Ascending aorta (tissue), 2 donors: ENCODE results near the gene MYOM1. TPM values are rescaled to one million over a fixed set of nuclear protein-coding genes. Genes with fewer than 3 reads are reported as not detected.
"Not testable (repeated sequence)": the region's sequence is repeated elsewhere in the genome, so short reads cannot be mapped to it uniquely, and the experiment has no call there.

Experiments used
- DNase-seq, 2 donors: peaks; one replicate each; pipeline ENCODE4 v3.0.0-alpha.2; 2019; ENCODE audit warnings: low spot score in 2 of 2
- H3K27ac ChIP-seq, 2 donors: fragments of 200-600 bp; sonication (generic); one replicate each; pipeline ENCODE4 v1.5.1; 2016 to 2017; ENCODE audit warnings: mild to moderate bottlenecking in 1 of 2
- H3K27me3 ChIP-seq: fragments of 200-600 bp; sonication (generic); one replicate; pipeline ENCODE4 v1.5.1; 2017
- H3K36me3 ChIP-seq, 2 donors: fragments of 200-600 bp; sonication (generic); one replicate each; pipeline ENCODE4 v1.5.1; 2016
- H3K4me1 ChIP-seq, 2 donors: fragments of 200-600 bp; sonication (generic); one replicate each; pipeline ENCODE4 v1.5.1; 2016 to 2017; ENCODE audit warnings: mild to moderate bottlenecking in 1 of 2
- H3K4me3 ChIP-seq, 2 donors: fragments of 200-600 bp; sonication (generic); one replicate each; pipeline ENCODE4 v1.5.1; 2016 to 2017; ENCODE audit warnings: mild to moderate bottlenecking in 1 of 2
- H3K9me3 ChIP-seq, 2 donors: fragments of 200-600 bp; sonication (generic); one replicate each; pipeline ENCODE4 v1.5.1; 2016
- intact Hi-C: fragments of 100-400 bp; cut with DNase I; formaldehyde crosslinking; loops from one replicate; pipeline ENCODE4 v1.15.1; 2023
- total RNA-seq: library from RNA; depleted of rRNA; stranded (reverse); fragments of >200 nt; gene quantifications from one replicate; pipeline ENCODE4 v1.1.0, GENCODE V29; 2016
- TF ChIP-seq, protein P1 (sequence below), 3 experiments: fragments of 200-600 bp in 2 of 3; fragments of 450-650 bp in 1 of 3; sonication (generic) in 2 of 3; IDR thresholded peaks; one replicate each; pipeline ENCODE4 v1.5.1; 2016 to 2019; ENCODE audit warnings: antibody characterized with exemption in 3 of 3, mild to moderate bottlenecking in 1 of 3, moderate library complexity in 1 of 3

The MYOM1 gene
- total RNA-seq, 1 donor from 2014 or later: 7.8 TPM

DNA sequence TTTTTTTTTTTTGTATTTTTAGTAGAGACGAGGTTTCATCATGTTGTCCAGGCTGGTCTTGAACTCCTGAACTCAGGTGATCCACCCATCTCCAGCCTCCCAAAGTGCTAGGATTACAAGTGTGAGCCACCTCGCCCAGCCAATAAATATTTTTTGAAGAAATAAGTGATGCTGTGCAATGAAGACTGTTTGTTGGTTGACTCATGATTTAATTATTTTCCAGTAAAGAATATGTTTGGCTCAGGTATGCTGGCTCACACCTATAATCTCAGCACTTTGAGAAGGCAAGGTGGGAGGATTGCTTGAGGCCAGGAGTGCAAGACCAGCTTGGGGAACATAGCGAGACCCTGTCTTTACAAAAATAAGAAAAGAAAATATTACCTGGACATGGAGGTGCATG, 165.0 kb downstream of the MYOM1 start:
- H3K4me1 ChIP-seq: no peaks in the 10 kb centered on the region
- H3K36me3 ChIP-seq: no peaks in the 10 kb centered on the region
- H3K4me3 ChIP-seq: no peak overlapping the region
- intact Hi-C loops: no loop called here
- no peak overlapping the region for H3K27ac ChIP-seq
- TF ChIP-seq, protein P1, sequence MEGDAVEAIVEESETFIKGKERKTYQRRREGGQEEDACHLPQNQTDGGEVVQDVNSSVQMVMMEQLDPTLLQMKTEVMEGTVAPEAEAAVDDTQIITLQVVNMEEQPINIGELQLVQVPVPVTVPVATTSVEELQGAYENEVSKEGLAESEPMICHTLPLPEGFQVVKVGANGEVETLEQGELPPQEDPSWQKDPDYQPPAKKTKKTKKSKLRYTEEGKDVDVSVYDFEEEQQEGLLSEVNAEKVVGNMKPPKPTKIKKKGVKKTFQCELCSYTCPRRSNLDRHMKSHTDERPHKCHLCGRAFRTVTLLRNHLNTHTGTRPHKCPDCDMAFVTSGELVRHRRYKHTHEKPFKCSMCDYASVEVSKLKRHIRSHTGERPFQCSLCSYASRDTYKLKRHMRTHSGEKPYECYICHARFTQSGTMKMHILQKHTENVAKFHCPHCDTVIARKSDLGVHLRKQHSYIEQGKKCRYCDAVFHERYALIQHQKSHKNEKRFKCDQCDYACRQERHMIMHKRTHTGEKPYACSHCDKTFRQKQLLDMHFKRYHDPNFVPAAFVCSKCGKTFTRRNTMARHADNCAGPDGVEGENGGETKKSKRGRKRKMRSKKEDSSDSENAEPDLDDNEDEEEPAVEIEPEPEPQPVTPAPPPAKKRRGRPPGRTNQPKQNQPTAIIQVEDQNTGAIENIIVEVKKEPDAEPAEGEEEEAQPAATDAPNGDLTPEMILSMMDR (IDR thresholded peaks at IDR 0.05): no peak
- no peak for DNase-seq
- H3K9me3 ChIP-seq: no peaks in the 10 kb centered on the region
- no peaks in the 10 kb centered on the region for H3K27me3 ChIP-seq

DNA sequence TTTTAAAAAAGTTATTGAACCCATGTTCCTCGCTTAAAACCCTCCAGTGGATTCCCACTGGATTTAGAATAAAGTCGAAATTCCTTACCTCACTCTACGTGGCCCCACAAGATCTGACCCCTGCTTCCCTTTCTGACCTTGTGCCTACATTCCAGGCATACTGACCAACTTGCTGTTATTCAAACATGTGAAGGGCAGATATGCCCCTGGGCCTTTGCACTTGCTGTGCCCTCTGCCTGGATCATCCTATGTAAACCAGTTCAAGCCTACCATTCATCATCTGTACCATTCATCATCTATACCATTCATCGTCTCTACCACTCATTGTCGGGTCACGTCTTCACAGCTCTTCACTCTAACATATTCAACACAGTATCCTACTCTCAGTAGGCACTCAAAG, 165.6 kb downstream of the MYOM1 start:
- TF ChIP-seq, protein P1 (IDR thresholded peaks at IDR 0.05): no peak
- H3K4me3 ChIP-seq: no peak overlapping the region
- H3K9me3 ChIP-seq: no peaks in the 10 kb centered on the region
- H3K36me3 ChIP-seq: no peaks in the 10 kb centered on the region
- no peak overlapping the region for H3K27ac ChIP-seq
- no peak for DNase-seq
- intact Hi-C loops: no loop called here
- no peaks in the 10 kb centered on the region for H3K27me3 ChIP-seq
- H3K4me1 ChIP-seq: no peaks in the 10 kb centered on the region

DNA sequence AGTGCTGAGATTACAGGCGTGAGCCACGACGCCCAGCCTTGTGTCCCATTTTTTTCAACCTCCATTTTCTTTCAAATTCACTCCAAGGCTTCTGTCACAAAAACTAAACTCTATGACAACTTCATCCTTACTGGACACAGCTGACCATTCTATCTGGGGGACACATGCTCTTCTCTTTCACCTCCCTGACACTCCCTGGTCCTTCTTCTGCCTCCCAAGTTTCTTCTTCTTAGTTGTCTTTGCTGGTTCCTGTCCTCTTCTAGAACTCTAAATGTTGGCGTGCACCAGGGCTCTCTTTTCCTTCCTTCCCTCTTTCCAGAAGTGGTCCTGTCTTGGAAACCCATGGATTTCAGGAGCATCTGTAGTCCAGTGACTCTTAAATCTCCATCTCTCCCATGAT, 166.7 kb downstream of the MYOM1 start:
- Histone ChIP-seq H3K36me3 (no peaks in the 10 kb centered on the region), H3K27ac (no peak overlapping the region)
- intact Hi-C loops: no loop called here

DNA sequence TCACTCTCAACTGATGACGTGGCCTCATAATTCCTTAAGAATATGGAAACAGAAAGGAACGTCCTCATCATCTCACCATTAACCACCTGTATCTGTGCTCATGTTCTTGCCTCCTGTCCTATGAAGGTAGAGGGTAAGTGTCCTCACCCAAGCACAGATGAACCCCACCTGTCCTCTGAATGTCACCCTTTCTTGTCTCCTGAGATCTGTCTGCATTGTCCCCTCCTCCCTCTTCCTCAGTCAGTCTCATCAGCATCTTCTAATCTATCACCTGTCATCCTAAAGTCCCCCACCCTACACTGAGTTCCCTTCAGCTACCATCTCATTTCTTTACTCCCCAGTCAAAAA, 167.4 kb downstream of the MYOM1 start:
- H3K4me1 ChIP-seq: no peaks in the 10 kb centered on the region
- H3K27ac ChIP-seq: no peak overlapping the region
- no peaks in the 10 kb centered on the region for H3K27me3 ChIP-seq
- DNase-seq: no peak
- no peaks in the 10 kb centered on the region for H3K9me3 ChIP-seq
- intact Hi-C loops: no loop called here
- no peaks in the 10 kb centered on the region for H3K36me3 ChIP-seq
- TF ChIP-seq, protein P1 (IDR thresholded peaks at IDR 0.05): no peak
- H3K4me3 ChIP-seq: no peak overlapping the region

More for the DNA sequence above, 166.7 kb downstream of the MYOM1 start:
- Histone ChIP-seq H3K4me1 (no peaks in the 10 kb centered on the region), H3K4me3 (no peak overlapping the region), H3K9me3 (no peaks in the 10 kb centered on the region), H3K27me3 (no peaks in the 10 kb centered on the region)
- DNase-seq: no peak
- TF ChIP-seq, protein P1 (IDR thresholded peaks at IDR 0.05): no peak

DNA sequence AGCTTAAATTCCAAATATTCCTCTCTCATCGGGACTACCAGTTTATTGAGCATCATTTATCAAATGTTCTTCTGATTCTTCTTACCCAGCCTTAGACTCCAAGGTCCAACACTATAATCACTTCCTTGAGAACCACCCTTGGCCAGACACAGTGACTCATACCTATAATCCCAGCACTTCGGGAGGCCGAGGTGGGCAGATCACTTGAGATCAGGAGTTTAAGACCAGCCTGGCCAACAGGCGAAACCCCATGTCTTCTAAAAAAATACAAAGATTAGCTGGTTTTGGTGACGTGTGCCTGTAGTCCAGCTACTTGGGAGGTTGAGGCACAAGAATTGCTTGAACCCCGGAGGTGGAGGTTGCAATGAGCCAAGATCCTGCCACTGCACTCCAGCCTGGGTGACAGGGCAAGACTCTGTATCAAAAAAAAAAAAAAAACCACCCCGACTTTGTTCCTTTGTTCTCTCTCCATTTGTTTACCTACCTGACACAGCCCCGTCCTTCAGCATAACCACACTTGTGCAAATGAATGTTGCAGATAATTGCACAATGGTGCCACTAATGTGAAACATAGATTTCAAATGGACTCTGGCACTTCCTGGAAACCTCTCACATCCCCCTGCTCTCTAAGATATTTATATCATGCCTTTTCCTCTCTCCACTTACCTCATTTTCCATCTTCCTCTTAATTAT, 167.9 kb downstream of the MYOM1 start:
- intact Hi-C loops: no loop called here
- DNase-seq: no peak
- TF ChIP-seq, protein P1 (IDR thresholded peaks at IDR 0.05): no peak
- Histone ChIP-seq H3K9me3 (no peaks in the 10 kb centered on the region), H3K4me1 (no peaks in the 10 kb centered on the region), H3K36me3 (no peaks in the 10 kb centered on the region), H3K27me3 (no peaks in the 10 kb centered on the region), H3K4me3 (no peak overlapping the region), H3K27ac (no peak overlapping the region)

DNA sequence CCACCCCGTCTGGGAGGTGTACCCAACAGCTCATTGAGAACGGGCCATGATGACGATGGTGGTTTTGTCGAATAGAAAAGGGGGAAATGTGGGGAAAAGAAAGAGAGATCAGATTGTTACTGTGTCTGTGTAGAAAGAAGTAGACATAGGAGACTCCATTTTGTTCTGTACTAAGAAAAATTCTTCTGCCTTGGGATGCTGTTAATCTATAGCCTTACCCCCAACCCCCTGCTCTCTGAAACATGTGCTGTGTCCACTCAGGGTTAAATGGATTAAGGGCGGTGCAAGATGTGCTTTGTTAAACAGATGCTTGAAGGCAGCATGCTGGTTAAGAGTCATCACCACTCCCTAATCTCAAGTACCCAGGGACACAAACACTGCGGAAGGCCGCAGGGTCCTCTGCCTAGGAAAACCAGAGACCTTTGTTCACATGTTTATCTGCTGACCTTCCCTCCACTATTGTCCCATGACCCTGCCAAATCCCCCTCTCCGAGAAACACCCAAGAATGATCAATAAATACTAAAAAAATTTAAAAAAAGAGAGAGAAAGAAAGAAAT, 169.8 kb downstream of the MYOM1 start:
- not testable (repeated sequence) for H3K36me3 ChIP-seq

More for the DNA sequence above, 169.8 kb downstream of the MYOM1 start:
- H3K4me1 ChIP-seq, H3K27ac ChIP-seq, H3K27me3 ChIP-seq, DNase-seq, H3K4me3 ChIP-seq, intact Hi-C loops, H3K9me3 ChIP-seq: not testable (repeated sequence)
